GF-D8 (cell line): ENCODE data around the gene CEP112.

Source experiments
- DNase-seq: peaks from one replicate; lab custom pipeline; 2025; lab: John Stamatoyannopoulos, UW

The CEP112 gene

DNA sequence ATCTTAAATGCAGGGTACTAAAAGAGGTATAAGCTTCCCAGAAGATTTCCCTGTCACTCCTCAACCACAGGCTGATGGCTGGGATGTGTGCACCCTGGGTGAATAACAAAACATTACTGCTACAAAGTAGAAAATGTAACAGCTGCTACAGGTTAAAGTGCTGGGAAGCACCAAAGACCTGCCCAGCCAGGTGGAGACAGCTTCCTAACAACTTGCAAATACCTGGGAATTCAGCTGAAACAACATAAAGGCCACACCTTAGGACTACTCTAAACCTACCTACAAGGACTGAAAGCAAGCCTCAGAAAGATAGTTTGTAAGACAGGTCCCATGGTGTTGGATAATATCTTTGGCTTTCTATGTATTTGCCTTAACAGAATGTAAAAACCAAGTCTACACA is 118.5 kb downstream of the CEP112 start:
- DNase-seq: no peak

DNA sequence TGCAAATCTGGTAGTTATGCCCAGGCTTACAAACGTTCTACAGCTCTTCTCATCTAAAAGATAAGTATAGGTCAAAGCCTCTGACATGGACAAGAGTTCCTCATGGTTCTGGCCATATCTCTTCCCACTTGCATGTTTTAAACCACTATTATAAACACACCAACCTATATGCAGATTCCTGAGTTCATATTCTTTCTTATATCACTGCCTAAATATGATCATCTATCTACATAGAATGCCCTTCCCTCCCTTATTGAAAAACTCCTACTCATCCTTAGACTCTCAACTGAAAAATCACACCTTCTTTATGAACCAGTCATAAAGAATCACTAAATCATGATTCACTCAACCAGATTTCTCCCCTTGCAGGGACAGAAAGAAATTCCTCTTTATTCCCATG is 128.2 kb downstream of the CEP112 start:
- DNase-seq: no peak

DNA sequence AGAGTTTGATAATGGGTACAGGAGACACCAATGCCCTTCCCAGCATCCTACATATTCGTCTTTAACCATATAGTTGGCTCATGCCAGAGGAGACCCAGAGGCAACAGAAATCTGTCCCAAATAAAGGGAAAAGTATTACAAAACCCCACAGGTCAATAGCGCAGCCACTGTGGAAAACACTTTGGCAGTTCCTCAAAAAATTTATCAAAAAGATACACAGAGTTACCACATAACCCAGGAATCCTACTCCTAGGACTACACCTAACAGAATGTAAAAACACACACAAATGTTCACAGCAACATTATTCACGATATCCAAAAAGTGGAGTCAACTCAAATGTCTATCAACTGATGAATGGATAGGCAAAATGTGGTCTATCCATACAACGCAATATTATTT is 135.8 kb downstream of the CEP112 start:
- no peak for DNase-seq

DNA sequence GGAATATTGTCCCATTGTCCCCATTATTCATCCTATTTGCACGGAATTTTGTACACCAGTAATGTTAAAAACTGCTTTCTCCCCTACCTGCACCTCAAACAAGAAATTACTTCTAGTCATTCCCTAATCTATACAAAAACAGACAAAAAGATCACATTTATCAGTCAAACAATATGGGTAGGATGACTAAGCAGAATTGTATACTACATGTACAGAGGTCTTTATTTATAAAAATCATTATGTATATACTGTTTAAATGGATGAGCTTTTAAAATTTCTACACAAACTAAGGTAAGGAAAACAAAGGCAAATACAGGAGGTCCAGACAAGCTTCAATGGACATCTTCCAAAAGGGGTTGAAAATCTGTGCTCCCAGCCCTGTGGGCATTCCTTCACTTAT is 137.7 kb downstream of the CEP112 start:
- DNase-seq: no peak

DNA sequence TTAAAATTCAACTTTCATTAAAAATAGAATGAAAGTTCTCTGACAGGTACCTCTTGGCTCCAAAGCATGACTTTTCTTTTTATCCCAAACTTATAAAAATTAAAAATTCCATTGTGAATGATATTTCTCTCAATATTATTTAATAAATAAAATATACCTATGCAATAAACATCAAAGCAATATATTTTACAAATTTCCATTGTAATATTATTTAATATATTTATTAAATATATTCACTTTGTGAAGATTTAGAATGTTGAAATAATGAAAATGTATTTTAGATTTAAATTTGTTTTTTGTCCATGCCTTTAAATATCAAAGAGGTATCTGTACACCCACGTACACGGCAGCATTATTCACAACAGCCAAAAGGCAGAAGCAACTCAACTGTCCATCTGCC is 147.8 kb downstream of the CEP112 start:
- no peak for DNase-seq

DNA sequence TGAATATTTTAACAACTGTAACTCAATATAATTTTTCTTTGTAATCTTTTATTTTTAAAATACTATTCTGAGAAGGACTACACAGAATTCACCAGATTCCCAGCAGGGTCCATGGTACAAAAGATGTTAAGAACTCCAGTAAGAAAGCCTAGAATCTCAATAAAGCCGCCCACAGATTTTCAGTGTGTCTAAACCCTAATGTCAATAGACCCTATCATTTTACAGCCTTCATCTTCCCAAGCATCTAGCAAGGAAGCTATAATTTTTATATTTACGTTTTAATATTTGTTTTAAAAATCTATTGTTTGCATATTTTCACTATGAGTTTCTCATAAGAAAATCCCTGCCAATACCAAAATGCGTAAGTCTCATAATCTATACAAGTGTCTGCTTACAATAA is 148.5 kb downstream of the CEP112 start:
- no peak for DNase-seq

DNA sequence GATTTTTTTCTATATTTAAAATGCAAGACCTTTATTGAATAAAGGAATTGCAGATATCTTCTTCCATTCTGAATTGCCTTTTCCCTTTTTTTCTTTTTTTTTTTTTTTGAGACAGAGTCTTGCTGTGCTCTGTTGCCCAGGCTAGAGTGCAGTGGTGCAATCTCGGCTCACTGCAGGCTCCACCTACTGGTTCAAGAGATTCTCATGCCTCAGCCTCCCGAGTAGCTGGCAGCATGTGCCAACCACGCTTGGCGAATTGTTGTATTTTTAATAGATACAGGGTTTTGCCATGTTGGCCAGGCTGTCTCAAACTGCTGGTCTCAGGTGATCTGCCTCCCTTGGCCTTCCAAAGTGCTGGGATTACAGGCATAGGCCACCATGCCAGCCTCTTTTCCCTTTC is 151.5 kb downstream of the CEP112 start:
- no peak for DNase-seq

DNA sequence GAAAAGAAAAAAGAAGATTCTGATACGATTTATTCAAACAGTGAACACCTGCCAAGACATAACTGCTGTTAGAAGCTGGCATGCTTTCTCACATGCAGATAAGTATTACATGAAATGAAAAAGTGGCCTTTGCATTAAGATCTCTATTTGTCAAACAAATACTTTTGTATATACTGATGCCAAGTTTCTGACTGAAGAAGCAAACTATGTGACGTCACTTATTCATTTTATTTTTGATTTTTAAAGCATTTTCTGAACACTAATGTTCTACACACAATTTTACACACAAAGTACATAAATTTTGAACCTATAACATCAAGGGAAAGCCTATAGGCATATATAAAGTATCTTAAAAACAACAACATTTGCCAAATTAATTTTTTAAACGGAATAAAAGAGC is 153.8 kb downstream of the CEP112 start:
- DNase-seq: no peak

DNA sequence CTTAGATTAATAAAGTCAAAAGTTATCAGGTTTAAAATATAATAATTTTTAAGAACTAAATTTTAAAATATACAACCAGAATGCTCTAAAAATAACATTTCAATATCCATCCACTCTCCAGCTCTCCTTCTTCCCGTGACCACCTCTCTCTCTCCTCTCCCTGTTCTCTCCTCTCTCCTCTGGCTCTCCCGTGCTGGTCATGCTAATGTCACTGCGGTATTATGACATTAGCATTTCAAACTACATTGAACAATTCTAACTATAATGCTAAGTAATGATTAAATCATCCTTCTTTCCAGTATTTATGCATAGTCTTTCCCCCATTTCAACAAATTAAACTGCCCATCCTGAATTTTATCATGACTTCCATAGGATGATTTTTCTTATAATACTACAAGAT is 154.7 kb downstream of the CEP112 start:
- no peak for DNase-seq

DNA sequence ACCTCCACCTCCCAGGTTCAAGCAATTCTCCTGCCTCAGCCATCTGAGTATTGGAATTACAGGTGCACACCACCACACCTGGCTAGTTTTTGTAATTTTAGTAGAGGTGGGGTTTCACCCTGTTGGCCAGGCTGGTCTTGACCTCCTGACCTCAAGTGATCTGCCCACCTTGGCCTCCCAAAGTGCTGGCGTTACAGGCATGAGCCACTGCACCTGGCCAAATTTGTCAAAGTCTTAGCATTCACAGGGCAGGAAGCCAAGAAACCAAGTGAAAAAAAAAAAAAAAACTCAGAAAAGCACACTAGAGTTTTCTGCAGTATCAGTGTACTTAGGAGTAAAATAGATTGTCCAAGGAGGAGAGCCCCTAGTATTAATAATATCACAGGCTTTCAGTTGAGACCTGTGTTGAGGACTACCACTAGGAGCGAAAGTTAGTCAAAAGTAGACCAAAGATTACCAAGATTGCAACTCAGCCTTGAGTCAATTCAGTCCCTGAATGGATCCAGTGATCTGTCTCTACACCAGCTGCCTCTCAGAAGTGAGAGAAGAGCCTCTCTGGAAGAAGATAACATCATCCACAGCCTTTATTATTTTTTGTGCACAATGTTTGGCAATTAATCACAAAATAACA is 159.7 kb downstream of the CEP112 start:
- DNase-seq: no peak

DNA sequence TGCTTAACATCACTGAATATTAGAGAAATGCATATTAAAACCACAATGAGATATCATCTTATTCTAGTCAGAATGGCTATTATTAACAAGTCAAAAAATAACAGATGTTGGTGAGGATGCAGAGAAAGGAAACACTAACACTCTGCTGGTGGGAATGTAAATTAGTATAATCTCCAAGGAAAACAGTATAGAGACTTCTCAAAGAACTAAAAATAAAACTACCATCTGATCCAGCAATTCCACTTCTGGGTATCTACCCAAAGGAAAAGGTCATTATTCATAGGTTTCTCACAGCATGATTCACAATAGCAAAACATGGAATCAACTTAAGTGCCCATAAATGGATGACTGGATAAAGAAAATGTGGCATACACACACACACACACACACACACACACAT is 166.4 kb downstream of the CEP112 start:
- no peak for DNase-seq

DNA sequence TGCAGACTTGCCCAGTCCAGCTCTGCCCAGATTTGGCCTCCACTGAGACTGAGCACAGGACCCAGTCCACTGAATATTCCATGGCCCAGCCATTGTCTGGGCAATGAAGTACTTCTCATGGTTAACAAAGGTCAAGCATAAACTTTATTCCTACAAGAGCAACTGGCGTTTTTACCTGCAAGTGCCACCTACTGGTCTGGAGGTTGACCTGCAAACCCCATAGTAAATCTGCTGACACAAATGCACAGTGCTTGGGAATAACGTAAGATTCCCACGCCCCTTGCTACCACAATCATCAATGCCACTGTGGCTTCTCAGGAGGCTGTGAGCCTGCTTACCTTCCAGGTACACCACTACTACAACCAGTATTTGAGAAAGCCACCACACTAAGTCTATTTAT is 170.2 kb downstream of the CEP112 start:
- no peak for DNase-seq

DNA sequence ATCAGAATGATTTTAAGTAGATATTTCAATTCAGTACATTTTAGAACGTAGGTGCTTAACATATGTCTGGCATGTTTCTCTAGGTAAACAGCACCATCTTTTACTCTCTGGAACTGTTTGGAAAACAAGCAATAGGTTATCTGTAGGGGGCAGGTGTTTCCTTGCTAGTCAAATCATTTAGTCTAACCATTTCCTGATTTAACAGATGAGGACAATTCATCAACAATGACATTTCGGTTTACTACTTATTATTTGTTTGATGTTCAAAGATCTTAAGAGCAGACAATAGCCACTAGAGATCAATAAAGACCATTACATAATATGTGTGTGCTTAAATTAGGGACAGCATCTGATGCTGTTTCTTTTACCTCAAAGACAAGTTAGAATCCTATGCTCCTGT is 173.1 kb downstream of the CEP112 start:
- DNase-seq: no peak

DNA sequence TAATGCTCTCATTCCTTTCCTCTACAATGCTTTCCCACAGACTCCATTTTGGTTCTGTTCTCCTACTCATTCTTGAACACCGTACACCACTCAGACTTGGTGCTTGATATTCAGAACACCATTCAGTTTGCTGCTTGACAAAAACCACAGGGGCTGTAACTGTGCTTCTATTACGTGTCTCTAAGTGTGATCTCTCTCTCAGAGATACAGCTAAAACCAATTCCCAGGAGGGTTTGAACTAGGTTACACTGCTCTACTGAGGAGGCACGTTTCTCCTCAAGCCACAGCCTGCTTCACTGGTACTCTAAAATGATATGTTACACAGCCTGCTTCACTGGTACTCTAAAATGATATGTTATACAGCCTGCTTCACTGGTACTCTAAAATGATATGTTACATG is 175.7 kb downstream of the CEP112 start:
- DNase-seq: no peak

DNA sequence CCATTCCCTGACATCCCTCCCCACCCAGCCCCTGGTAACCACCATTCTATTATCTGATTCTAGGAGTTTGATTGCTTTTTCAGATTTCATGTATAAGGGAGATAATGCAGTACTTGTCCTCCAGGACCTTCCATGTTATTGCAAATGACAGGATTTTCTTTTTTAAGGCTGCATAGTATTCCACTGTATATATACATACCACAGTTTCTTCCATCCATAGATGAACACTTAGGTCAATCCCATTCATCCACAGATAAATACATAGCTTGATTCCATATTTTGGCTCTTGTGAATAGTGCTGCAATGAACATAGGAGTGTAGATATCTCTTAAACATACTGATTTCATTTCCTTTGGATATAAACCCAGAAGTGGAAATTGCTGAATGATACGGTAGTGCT is 183.3 kb downstream of the CEP112 start:
- DNase-seq: no peak

DNA sequence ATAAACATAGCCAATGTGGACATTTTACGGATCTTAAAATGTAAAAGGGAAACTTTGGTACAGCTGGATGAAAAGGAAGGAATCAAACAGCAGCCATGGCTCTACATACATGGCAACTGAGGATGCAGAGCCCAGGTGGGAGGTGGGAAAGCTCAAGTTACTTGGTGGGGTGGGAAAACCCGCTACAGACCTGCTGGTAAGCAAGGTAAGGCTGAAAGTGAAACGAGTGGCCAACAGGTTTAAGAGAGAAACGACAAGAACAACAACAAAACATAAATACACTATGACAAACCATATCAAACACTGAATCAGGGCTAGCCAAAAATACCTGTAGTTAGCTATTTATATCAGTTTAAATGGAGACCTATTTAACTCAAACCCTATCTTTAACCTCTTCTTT is 185.3 kb downstream of the CEP112 start:
- no peak for DNase-seq

DNA sequence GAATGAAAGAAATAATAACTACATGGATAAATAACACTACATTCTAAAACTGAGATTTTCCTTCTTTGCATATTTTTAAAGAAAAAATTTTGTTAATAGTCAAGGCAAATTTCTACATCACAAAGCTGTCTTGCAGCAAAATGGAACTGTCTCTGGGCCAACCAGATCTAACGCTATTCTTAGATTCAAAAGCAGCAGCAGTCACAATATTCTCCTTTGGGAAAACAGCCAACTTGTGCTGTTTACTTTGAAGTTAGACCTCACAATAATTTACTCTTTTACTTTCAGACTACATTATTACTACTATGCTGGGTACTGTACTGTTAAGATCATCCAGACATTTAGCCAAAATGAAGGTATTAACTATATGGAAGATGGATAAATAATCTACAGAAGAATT is 189.1 kb downstream of the CEP112 start:
- DNase-seq: no peak

DNA sequence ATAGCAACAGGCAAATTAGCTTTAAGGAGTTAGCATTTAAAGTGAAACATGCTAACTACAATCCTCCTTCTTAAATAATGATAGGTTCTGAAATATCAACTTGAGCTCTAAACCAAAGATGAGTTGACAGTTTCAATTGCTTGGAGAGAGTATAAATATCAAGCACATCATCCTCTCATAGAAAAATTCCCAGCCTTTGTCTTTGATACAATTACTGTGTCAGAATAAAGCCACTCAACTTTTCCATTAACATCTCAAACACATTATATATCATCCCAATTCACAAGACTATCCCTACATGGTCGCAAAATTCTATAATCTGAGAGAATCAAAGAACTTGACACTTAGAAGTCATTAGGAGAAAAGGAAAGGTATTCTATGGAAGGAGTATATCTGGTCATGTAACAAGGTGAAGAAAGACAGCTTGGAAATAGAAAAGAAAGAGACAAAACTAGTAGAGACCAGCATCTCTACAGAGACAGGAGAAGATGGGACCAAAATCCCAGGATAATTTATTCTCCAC is 189.8 kb downstream of the CEP112 start:
- no peak for DNase-seq

DNA sequence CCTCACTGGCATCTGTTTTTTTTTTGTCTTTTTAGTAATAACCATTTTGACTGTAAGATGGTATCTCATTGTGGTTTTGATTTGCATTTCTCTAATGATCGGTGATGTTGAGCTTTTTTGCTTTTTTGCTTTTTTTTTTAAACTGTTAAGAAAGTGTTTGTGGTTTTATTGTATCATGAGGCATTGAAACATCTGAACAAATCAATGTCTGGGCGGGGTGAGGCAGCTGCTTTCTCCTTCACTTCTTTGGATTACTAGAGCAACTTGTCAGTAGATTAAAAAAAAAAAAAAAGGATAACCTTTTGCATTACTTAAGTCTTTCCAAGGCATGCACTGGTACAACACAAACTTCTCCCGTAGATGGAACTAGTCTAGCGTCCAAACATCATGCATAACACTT is 191.7 kb downstream of the CEP112 start:
- no peak for DNase-seq

DNA sequence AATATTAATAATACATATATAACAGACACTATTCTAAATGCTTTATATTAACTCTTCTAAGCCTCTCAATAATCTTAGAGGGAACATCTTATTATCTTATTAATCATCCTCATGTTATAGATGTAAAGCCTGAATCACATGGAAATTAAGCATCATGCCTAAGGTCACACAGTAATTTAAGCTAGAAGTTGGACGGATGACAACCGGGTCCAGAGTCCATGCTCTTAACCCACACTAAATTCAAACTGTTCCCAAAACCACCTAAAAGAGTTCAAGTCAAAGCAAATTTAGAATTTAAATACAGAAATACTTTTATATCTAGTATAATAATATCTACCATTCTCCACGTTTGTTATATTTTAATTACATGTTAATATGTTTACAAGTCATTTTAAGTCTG is 193.3 kb downstream of the CEP112 start:
- no peak for DNase-seq

DNA sequence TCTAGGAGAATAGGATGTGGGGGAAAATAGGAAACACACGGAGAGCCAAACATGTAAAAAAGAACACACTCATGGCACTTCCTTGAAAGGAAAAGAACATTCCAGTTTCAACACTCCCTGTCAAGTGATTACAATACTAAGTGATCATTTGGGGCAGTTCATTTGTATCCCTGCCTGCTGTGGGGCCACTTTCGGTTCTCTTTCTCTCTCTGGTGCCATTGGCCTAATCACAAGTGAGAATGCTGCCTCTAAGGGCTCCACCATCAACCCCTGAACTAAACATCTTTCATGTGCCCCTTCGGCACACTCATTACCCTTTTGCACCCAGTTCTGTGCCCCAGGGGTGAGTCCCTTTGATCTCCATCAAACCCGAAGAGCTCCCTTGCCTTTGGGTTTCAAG is 197.3 kb downstream of the CEP112 start:
- no peak for DNase-seq

DNA sequence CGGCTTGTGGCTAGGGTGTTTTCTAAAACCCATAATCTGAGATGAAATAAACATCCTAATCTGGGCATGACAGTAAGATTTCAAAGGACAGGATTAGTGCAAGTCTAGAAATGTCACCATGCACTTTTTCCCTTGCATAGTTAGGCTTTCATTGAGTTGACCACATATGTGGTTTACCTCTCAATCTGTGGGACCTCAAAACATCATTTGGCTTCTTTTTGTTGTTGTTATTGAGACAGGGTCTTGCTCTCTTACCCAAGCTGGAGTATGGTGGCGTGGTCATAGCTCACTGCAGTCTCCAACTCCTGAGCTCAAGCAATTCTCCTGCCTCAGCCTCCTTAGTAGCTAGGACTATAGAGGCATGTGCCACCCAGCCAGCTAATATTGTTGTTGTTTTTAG is 197.8 kb downstream of the CEP112 start:
- DNase-seq: no peak

DNA sequence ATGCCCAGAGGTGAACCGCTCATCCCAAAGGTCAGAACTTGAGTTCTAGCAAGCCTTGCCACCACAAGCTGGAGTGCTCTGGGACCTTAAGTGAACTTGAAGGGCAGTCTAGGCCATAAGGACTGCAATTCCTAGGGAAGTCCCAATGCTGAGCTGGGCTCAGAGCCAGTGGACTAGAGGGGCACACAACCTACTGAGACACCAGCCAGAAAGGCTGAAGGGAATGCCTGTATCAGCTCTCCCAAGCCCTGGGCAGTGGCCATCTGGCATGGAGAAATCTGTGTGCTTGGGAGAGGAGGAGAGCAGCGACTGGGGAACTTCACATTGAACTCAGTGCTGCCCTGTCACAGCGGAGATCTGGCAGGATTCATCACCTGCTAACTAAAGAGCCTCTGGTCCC is 201.3 kb downstream of the CEP112 start:
- no peak for DNase-seq

DNA sequence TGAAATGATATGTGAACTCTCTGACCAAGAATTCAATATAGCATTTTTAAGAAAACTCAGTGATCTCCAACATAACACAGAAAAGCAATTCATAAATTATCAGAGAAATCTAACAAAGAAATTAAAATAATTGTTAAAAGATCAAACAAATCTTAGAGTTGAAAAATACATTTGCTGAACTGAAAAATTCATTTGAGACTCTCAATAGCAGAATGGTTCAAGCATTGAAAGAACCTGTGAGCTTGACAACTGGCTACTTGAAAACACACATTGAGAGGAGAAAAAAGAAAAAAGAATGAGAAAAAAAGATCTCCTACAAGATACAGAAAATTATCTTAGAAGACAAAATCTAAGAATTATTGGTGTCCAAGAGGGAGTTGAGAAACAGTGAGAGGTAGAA is 203.5 kb downstream of the CEP112 start:
- no peak for DNase-seq

DNA sequence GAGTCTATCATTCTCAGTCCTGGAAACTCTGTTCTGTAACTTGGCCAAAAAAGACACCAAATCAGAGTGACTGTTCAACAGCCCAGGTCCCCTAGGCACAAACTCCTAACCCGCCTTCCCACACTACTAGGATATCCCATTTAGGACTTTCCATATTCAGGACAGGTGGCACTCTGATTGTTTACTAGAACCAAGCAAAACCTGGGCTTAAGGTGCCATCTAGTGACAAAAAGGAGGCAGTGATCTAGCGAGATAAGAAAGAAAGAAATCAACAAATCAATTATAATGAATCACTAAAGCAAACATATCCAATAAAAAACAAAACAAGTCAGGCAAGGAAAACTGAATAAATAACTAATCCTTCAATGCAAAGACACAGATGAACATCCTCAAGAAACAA is 203.9 kb downstream of the CEP112 start:
- DNase-seq: no peak
